ENCODE results near the gene KSR1. TPM values are rescaled to one million over a fixed set of nuclear protein-coding genes. Genes with fewer than 3 reads are reported as not detected.
"Not testable (repeated sequence)": the region's sequence is repeated elsewhere in the genome, so short reads cannot be mapped to it uniquely, and the experiment has no call there.

The KSR1 gene
- total RNA-seq, 1 donor from 2014 or later = 36.5 TPM

DNA sequence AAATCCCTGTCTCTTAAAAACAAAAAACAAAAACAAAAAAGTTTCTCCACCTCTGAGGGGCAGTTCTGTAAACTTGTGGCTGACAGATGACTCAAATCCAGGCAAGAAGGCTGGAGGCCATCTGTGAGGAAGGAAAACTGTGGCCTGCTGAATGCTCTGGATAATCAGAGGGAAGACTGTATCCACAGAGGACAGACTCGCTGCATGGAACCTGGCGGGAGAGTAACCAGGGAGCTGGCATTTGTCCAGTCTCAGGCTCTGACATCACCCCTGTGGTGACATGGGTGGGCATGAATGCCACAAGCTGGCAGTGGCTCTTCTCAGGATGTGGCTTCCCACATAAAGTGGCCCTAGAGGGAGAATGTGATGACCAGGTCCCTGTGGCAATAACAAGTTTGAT, 2.8 kb upstream of the KSR1 start:
- intact Hi-C loops (cut with micrococcal nuclease) = no loop called here

DNA sequence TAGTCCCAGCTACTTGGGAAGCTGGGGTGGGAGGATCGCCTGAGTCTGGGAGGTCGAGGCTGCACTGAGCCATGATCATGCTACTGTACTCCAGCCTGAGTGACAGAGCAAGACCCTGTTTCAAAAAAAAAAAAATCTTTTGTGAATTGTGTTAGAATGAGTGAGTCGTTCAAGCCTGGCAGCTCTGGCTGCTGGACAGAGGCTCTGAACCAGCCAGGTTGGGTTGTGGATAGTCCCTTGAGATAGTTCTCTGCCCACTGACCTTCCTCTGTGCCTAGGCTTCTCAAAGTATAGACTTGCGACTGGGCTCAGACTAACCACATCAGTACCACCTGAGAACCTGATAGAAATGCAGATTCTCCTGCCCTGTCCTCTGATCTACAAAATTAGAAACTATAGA, 2.2 kb upstream of the KSR1 start:
- intact Hi-C loops (cut with micrococcal nuclease) = no loop called here

- intact Hi-C loops (cut with micrococcal nuclease) = loop anchor here (5.0 kb wide), 2 partner anchors 72 to 103 kb away; no protein-coding TSS in a partner anchor
Measured at GRCh38 chr17:27455236-27455913, 873 bp upstream of the KSR1 start.

DNA sequence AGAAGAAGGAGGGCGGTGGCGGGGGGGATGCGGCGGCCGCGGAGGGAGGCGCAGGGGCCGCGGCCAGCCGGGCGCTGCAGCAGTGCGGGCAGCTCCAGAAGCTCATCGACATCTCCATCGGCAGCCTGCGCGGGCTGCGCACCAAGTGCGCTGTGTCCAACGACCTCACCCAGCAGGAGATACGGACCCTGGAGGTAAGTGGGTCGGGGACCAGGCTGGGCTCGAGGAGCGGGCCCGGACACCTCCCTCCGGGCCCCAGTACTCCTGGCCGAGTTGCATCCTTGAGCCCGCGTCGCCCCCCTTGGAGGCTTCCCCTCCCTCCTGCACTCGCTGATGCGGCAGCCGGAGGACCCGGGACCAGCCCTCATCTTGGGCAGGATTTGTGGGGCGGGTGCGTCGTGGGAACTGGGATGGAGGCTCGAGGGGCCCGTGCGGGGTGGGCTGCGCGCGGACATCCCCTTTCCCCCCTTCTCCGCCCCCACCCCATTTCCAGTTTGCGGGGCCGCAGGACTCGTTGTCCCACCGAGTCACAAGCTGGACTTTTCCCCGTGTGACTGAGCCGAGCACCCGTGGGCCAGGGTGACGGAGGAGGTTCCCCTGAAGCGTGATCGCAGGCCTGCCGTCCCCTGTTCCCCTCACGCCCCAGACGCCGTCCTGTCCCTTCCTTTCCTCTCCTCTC, 572 bp downstream of the KSR1 start:
- intact Hi-C loops (cut with micrococcal nuclease) = loop anchor here (1.0 to 5.0 kb wide), 6 partner anchors 9 to 144 kb away; no protein-coding TSS in a partner anchor

- intact Hi-C loops (cut with micrococcal nuclease) = loop anchor here (2.0 to 5.0 kb wide), 4 partner anchors 70 to 143 kb away; no protein-coding TSS in a partner anchor
Measured at GRCh38 chr17:27457360-27457715, 1.1 kb downstream of the KSR1 start.

DNA sequence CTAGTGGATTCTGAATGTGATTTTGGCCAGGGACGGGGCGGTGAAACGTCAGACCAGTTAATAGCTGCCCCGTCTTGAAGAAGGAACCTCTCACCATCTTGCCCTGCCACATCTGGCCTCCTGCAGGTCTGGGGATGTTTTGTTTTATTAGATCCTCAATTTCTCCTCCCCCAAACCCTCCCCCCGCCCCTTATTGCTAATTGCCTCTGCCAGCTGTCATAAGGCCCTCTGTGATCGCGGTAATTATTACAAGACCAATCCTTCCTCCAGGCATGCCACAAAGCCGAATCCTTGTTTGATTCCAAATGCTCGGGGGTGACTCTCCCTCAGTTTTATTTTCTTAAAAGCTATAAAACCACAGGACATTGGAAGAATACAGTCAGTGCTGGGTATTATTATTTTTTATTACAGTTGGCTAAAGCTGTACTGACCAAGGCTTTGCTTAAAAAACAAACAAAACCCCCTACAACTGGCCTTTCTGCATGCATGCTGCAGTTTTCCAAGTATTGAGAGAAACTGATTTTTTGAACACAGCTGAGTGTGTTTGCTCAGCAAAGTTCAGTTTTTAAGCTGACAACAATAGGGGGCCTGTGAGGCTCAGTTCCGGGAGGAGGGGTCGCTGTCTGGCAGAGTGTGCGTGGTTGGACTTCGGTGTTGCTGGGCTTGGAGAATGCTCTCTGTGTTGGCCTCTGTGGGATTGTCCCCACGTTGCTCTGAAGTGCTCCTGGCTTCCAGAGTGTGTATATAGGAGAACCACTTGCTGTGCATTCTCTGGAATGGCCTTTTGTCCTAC, 1.7 kb downstream of the KSR1 start:
- intact Hi-C loops (cut with micrococcal nuclease) = loop anchor here (2.0 to 5.0 kb wide), 4 partner anchors 69 to 143 kb away; no protein-coding TSS in a partner anchor

DNA sequence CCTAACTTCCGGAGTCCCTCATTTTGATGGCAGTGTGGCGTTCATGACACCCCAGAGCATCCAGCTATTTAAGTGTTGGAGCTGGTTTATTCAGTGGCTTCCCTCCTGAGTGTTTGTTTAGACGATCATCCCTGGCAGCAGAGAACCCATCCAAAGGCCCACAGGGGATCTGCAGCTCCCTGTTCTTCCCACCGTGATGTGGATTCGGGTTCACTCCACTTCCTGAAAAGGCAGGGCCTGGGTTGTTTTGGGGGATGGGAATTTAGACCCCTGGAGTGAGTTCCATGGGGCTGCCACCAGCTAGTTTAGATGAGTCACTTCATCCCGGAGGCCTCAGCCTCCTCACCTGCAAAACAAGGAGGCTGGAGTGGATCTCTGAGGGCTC, 2.3 kb downstream of the KSR1 start:
- intact Hi-C loops (cut with micrococcal nuclease) = loop anchor here (5.0 kb wide), 2 partner anchors 69 to 106 kb away; no protein-coding TSS in a partner anchor

GRCh38 chr17:27459433-27459832, 3.2 kb downstream of the KSR1 start:
- intact Hi-C loops (cut with micrococcal nuclease) = loop anchor here (5.0 kb wide), 2 partner anchors 68 to 107 kb away; no protein-coding TSS in a partner anchor

GRCh38 chr17:27460196-27460725, 4.0 kb downstream of the KSR1 start:
- intact Hi-C loops (cut with micrococcal nuclease) = no loop called here

- intact Hi-C loops (cut with micrococcal nuclease) = no loop called here
Measured at GRCh38 chr17:27461192-27461859, 5.1 kb downstream of the KSR1 start.

GRCh38 chr17:27462149-27462548, 5.9 kb downstream of the KSR1 start:
- intact Hi-C loops (cut with micrococcal nuclease) = no loop called here

GRCh38 chr17:27462714-27463113, 6.5 kb downstream of the KSR1 start:
- intact Hi-C loops (cut with micrococcal nuclease) = no loop called here

DNA sequence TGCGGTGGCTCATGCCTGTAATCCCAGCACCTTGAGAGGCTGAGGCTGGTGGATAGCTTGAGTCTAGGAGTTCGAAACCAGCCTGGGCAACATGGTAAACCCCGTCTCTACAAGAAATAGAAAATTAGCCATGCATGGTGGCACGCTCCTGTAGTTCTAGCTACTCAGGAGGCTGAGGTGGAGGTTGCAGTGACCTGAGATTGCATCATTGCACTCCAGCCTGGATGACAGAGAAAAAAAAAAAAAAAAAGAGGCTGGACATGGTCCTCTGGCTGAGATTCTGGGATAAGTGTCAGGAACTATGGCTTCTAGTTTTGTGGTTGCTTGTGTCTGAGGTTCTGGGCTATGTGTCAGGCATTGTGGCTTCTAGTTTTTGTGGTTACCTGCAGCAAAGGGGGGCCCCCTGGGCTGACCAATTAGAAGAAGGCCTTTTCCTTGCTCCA, 7.0 kb downstream of the KSR1 start:
- intact Hi-C loops (cut with micrococcal nuclease) = no loop called here

DNA sequence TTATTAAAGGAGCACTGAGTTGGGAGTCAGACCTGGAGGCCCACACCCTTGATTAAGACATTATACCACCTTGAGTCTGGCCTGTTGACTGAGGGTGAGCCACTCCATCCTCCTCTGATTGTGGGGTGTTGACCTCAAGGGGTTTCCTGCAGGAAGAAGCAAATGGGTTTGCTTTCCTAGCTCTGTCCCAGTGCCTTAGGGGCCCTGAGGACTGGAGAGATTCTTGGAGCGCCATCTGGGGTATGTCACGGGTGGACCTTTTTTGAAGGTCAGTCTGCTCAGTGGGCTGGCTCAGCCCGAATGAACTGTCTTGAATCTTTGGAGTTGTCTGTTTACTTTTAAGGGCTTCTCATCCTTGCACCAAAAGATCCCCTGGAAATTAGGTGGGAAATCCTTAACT, 7.8 kb downstream of the KSR1 start:
- intact Hi-C loops (cut with micrococcal nuclease) = not testable (repeated sequence)

DNA sequence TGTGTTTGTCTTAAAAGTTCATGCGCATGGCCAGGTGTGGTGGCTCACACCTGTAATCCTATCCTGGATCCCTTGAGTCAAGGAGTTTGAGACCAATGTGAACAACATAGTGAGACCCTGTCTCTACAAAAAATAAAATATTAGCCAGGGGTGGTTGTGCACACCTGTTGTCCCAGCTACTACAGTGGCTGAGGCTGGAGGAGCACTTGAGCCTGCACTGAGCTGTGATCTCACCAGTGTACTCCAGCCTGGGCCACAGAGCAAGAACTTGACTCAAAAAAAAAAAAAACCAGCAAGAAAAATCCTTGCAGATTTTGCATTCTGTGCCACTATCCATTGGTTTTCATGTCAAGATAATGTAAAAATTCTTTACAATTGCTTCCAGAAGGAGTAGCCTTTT, 8.2 kb downstream of the KSR1 start:
- intact Hi-C loops (cut with micrococcal nuclease) = no loop called here

DNA sequence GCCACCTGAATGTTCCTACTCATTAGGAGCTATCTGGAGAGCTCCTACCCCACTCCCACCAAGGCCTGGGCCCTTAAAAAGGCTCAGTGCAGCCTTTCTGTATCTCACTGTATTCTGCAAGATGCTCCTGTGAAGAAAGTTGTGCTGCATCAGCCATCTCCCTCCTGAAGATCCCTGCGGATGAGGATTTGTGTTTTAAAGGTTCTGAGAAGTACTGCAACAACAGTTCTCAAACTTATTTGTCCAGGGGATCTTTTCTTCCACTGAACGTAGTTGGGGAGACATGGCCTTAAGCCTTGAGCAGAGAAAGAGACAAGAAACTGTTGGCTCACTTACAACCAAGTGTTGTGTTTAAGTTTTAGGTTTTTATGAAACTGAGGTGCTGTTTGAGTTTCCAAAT, 9.6 kb downstream of the KSR1 start:
- intact Hi-C loops (cut with micrococcal nuclease) = loop anchor here (1.0 to 2.0 kb wide), 3 partner anchors 10 to 79 kb away; partner anchors contain the start of gene KSR1

DNA sequence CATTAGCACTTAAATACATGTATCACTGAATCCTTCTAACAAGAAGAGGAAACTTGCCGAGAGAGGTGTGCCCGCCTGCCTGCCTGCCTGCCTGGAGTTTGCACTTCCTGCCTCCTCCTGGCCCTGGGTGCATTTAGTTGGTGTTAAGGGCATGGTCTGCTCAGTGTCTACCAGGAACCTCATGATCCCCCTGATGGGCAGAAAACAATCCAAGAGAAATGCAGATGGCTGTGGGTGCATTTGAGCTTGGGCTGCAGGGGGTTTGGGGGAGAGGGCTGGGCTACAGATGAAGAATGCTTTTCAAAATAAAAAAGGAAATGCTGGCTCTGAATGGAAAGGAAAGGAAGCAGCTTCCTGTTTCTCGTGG, 10.1 kb downstream of the KSR1 start:
- intact Hi-C loops (cut with micrococcal nuclease) = loop anchor here (1.0 to 2.0 kb wide), 3 partner anchors 10 to 78 kb away; partner anchors contain the start of gene KSR1

GRCh38 chr17:27466743-27467375, 10.6 kb downstream of the KSR1 start:
- intact Hi-C loops (cut with micrococcal nuclease) = loop anchor here (1.0 to 2.0 kb wide), 3 partner anchors 11 to 78 kb away; partner anchors contain the start of gene KSR1

- intact Hi-C loops (cut with micrococcal nuclease) = no loop called here
Measured at GRCh38 chr17:27469256-27469655, 13.0 kb downstream of the KSR1 start.

Data from T-helper 2 cell treated with Interferon-gamma antibody and Interleukin-4, amounts not matched to agents 100 ng/mL and 5 ng/mL, for 36 hours (primary cell).